Measurements from ENCODE around the gene CCN5.

The CCN5 gene

GRCh38 chr20:44739942-44740341, 24.8 kb downstream of the CCN5 start:
- DNase-seq = no peak

GRCh38 chr20:44742304-44743079, 27.3 kb downstream of the CCN5 start:
- no peak for DNase-seq

- no peak for DNase-seq
Measured at GRCh38 chr20:44743080-44743701, 28.0 kb downstream of the CCN5 start.

- DNase-seq = no peak
Measured at GRCh38 chr20:44743916-44744655, 28.9 kb downstream of the CCN5 start.

GRCh38 chr20:44745122-44745597, 30.0 kb downstream of the CCN5 start:
- no peak for DNase-seq

GRCh38 chr20:44745598-44746366, 30.6 kb downstream of the CCN5 start, which contains the start of gene KCNK15:
TSS of gene KCNK15 (plus strand) at chr20:44745865. CDS start at chr20:44745911, 46 bp downstream.
- DNase-seq = peak; percentile 35

- no peak for DNase-seq
Measured at GRCh38 chr20:44746367-44747165, 31.4 kb downstream of the CCN5 start.

- DNase-seq = peak; percentile 54
Measured at GRCh38 chr20:44747166-44748004, 32.2 kb downstream of the CCN5 start.

GRCh38 chr20:44748005-44748370, 32.8 kb downstream of the CCN5 start:
- no peak for DNase-seq

GRCh38 chr20:44750081-44750805, 35.1 kb downstream of the CCN5 start:
- DNase-seq = no peak

GRCh38 chr20:44752099-44752931, 37.1 kb downstream of the CCN5 start:
- DNase-seq = no peak

- no peak for DNase-seq
Measured at GRCh38 chr20:44754554-44754953, 39.4 kb downstream of the CCN5 start.

GRCh38 chr20:44756011-44756688, 41.0 kb downstream of the CCN5 start:
- DNase-seq = no peak

GRCh38 chr20:44756956-44757355, 41.8 kb downstream of the CCN5 start:
- no peak for DNase-seq

- no peak for DNase-seq
Measured at GRCh38 chr20:44758247-44759101, 43.3 kb downstream of the CCN5 start.

- no peak for DNase-seq
Measured at GRCh38 chr20:44759595-44759994, 44.4 kb downstream of the CCN5 start.

- no peak for DNase-seq
Measured at GRCh38 chr20:44761423-44761822, 46.3 kb downstream of the CCN5 start.

Measured in CD4-positive, alpha-beta T cell treated with Interleukin-21 for 1 hour (primary cell).